GM21360 (cell line): Measurements from ENCODE around the gene SYTL3.
"Not testable (repeated sequence)": the region's sequence is repeated elsewhere in the genome, so short reads cannot be mapped to it uniquely, and the experiment has no call there.

Experiments used
- ATAC-seq: cut with Tn5 transposase; IDR thresholded peaks from one replicate; pipeline ENCODE4 v1.9.1; 2021; ENCODE audit warnings: mild to moderate bottlenecking, moderate library complexity; ENCODE audit not compliant: unreplicated experiment

SYTL3 gene

GRCh38 chr6:158638324-158638854 lies 11.5 kb upstream of the SYTL3 start:
- ATAC-seq: no peak

- ATAC-seq: no peak
Observed at GRCh38 chr6:158639056-158639455, 10.8 kb upstream of the SYTL3 start.

- ATAC-seq: no peak
Observed at GRCh38 chr6:158640519-158640918, 9.3 kb upstream of the SYTL3 start.

- ATAC-seq: no peak
Observed at GRCh38 chr6:158642097-158642601, 7.7 kb upstream of the SYTL3 start.

GRCh38 chr6:158643836-158644230 lies 6.0 kb upstream of the SYTL3 start:
- no peak for ATAC-seq

- ATAC-seq: peak; percentile 48
Observed at GRCh38 chr6:158644231-158645063, 5.4 kb upstream of the SYTL3 start, which contains the start of gene DYNLT1. DYNLT1 (minus strand) TSS chr6:158644743; CDS start chr6:158644708, 35 bp downstream.

GRCh38 chr6:158645064-158646022 lies 4.5 kb upstream of the SYTL3 start:
- no peak for ATAC-seq

- ATAC-seq: no peak
Observed at GRCh38 chr6:158646023-158646910, 3.6 kb upstream of the SYTL3 start.

- no peak for ATAC-seq
Observed at GRCh38 chr6:158647501-158647900, 2.4 kb upstream of the SYTL3 start.

- peak; percentile 34 for ATAC-seq
Observed at GRCh38 chr6:158648682-158649131, 1.1 kb upstream of the SYTL3 start.

GRCh38 chr6:158651981-158652737 lies 2.3 kb downstream of the SYTL3 start:
- ATAC-seq: not testable (repeated sequence)

- peak; percentile 42 for ATAC-seq
Observed at GRCh38 chr6:158653577-158654354, 3.9 kb downstream of the SYTL3 start.

- no peak for ATAC-seq
Observed at GRCh38 chr6:158654498-158654897, 4.6 kb downstream of the SYTL3 start.

- ATAC-seq: no peak
Observed at GRCh38 chr6:158654960-158655489, 5.2 kb downstream of the SYTL3 start.

- ATAC-seq: no peak
Observed at GRCh38 chr6:158655569-158656450, 6.0 kb downstream of the SYTL3 start.

GRCh38 chr6:158656986-158657385 lies 7.1 kb downstream of the SYTL3 start:
- ATAC-seq: not testable (repeated sequence)

GRCh38 chr6:158660333-158660754 lies 10.5 kb downstream of the SYTL3 start:
- no peak for ATAC-seq
